K562 (cell line): ENCODE measurements around the gene ING4. TPM values are rescaled to one million over a fixed set of nuclear protein-coding genes. Genes with fewer than 3 reads are reported as not detected.
A peak's percentile ranks its signal among the peaks of the same experiment; 100 is the strongest.

Source experiments
- ASH1L ChIP-seq: fragments of 450-650 bp; IDR thresholded peaks from 2 replicates; pipeline ENCODE4 v1.6.1; 2018; ENCODE audit warnings: borderline replicate concordance, mild to moderate bottlenecking, low read depth; ENCODE audit not compliant: partially characterized antibody
- ATF4 ChIP-seq: fragments of 450-650 bp; formaldehyde crosslinking; IDR thresholded peaks from 2 replicates; pipeline ENCODE4 v1.4.0; 2022; ENCODE audit warnings: mild to moderate bottlenecking, moderate library complexity
- BCOR ChIP-seq: fragments of 450-650 bp; IDR thresholded peaks from 2 replicates; pipeline ENCODE4 v1.6.1; 2016
- CC2D1A ChIP-seq: fragments of 450-650 bp; IDR thresholded peaks from 2 replicates; pipeline ENCODE4 v1.6.1; 2017; ENCODE audit warnings: mild to moderate bottlenecking
- EP300 ChIP-seq: IDR thresholded peaks from 2 replicates; pipeline ENCODE4 v1.6.1; 2012; ENCODE audit warnings: low read length, improper control_type of control experiment
- ESRRA ChIP-seq: fragments of 450-650 bp; IDR thresholded peaks from 2 replicates; pipeline ENCODE4 v1.6.1; 2014; ENCODE audit warnings: low read depth, mild to moderate bottlenecking, moderate library complexity, borderline replicate concordance
- FOS ChIP-seq: IDR thresholded peaks from 3 replicates; pipeline ENCODE4 v1.6.1; 2011; ENCODE audit not compliant: insufficient read length; ENCODE audit errors: extremely low read depth
- FOXM1 ChIP-seq, 2 experiments: fragments of 450-650 bp in 1 of 2; sonication (generic) in 1 of 2; formaldehyde crosslinking in 1 of 2; IDR thresholded peaks; 2 replicates each; pipeline versions ENCODE4 v1.6.1 to v1.9.0; 2017 to 2022; ENCODE audit warnings: low read depth in 2 of 2, mild to moderate bottlenecking in 2 of 2, missing genetic modification reagents in 1 of 2, moderate library complexity in 1 of 2
- HCFC1 ChIP-seq: IDR thresholded peaks from 2 replicates; pipeline ENCODE4 v1.6.1; 2012; ENCODE audit warnings: low read depth, low read length, improper control_type of control experiment
- KDM2B ChIP-seq: fragments of 250-450 bp; sonication (Bioruptor Pico); IDR thresholded peaks from 2 replicates; pipeline ENCODE4 v1.8.0; 2021; ENCODE audit warnings: mild to moderate bottlenecking, moderate library complexity
- MEF2D ChIP-seq: conservative IDR thresholded peaks from 2 replicates; pipeline ENCODE4 v1.6.1; 2016; ENCODE audit warnings: low read depth, missing genetic modification characterization, missing compliant biosample characterization
- MYNN ChIP-seq, 2 experiments: sonication (generic); formaldehyde crosslinking in 1 of 2; IDR thresholded peaks; 2 replicates each; pipeline versions ENCODE4 v1.5.0 to v1.6.1; 2016 to 2020; ENCODE audit warnings: antibody characterized with exemption in 1 of 2, missing genetic modification reagents in 1 of 2
- PHF20 ChIP-seq: fragments of 450-650 bp; IDR thresholded peaks from 2 replicates; pipeline ENCODE4 v1.6.1; 2018; ENCODE audit not compliant: partially characterized antibody
- POLR2H ChIP-seq: IDR thresholded peaks from 2 replicates; pipeline ENCODE4 v1.6.1; 2016; ENCODE audit warnings: missing genetic modification characterization, low read depth, mild to moderate bottlenecking, control low read depth, missing compliant biosample characterization, moderate library complexity
- RAD51 ChIP-seq: fragments of 450-650 bp; IDR thresholded peaks from 2 replicates; pipeline ENCODE4 v1.7.1; 2016; ENCODE audit warnings: low read depth, mild to moderate bottlenecking, borderline replicate concordance
- SIN3B ChIP-seq: fragments of 450-650 bp; IDR thresholded peaks from 2 replicates; pipeline ENCODE4 v1.6.1; 2017; ENCODE audit warnings: low read depth, mild to moderate bottlenecking, moderate library complexity
- TEAD1 ChIP-seq, 2 experiments: fragments of 450-650 bp in 1 of 2; sonication (generic) in 1 of 2; formaldehyde crosslinking; IDR thresholded peaks; 2 replicates each; pipeline versions ENCODE4 v1.4.0 to v1.8.0; 2020 to 2022; ENCODE audit warnings: mild to moderate bottlenecking in 2 of 2, missing genetic modification reagents in 1 of 2
- WHSC1 ChIP-seq: IDR thresholded peaks from one replicate; pipeline ENCODE4 v1.6.1; 2012; ENCODE audit warnings: low read length, control low read depth, inconsistent platforms
- ZC3H8 ChIP-seq: fragments of 450-650 bp; IDR thresholded peaks from 2 replicates; pipeline ENCODE4 v1.6.1; 2017
- ZFX ChIP-seq: sonication (generic); formaldehyde crosslinking; IDR thresholded peaks from 2 replicates; pipeline ENCODE4 v1.8.0; 2022; ENCODE audit warnings: mild to moderate bottlenecking, missing genetic modification reagents, moderate library complexity
- polyA plus RNA-seq, 8 experiments: library from polyadenylated mRNA; depleted of rRNA in 4 of 8; stranded (reverse) in 5 of 8; unstranded in 3 of 8; fragments of >200 nt; fragmentation: Nextera tagmentation in 2 of 8; fragmentation: Illumina TruSeq in 1 of 8; extraction: Ambion mirVana in 2 of 8; extraction: Trizol in 1 of 8; gene quantifications; 2 replicates each; pipeline versions ENCODE4 v1.2.1 to v1.2.3, GENCODE V29; 2011 to 2014; ENCODE audit warnings: inconsistent platforms in 1 of 8, missing spikeins in 1 of 8
- total RNA-seq, 7 experiments: library from RNA; depleted of rRNA in 6 of 7; stranded (reverse); fragments of >200 nt in 6 of 7; fragmentation: Illumina TruSeq in 2 of 7; extraction: Trizol in 2 of 7; gene quantifications; 2 replicates each; pipeline versions ENCODE4 v1.2.1 to v1.2.3, GENCODE V29; 2011 to 2021; ENCODE audit warnings: low replicate concordance in 1 of 7
- TF ChIP-seq, protein P1 (sequence below), 2 experiments: fragments of 450-650 bp; conservative IDR thresholded peaks; 2 replicates each; pipeline ENCODE4 v1.6.1; 2017; ENCODE audit warnings: mild to moderate bottlenecking in 2 of 2, moderate library complexity in 2 of 2
- TF ChIP-seq, protein P2 (sequence below): sonication (generic); formaldehyde crosslinking; IDR thresholded peaks from 2 replicates; pipeline ENCODE4 v1.9.0; 2022; ENCODE audit warnings: mild to moderate bottlenecking, missing genetic modification reagents
- TF ChIP-seq, protein P3 (sequence below): fragments of 250-450 bp; sonication (Bioruptor Pico); IDR thresholded peaks from 2 replicates; pipeline ENCODE4 v1.8.0; 2022; ENCODE audit warnings: moderate library complexity, mild to moderate bottlenecking, inconsistent platforms

The ING4 gene
- total and polyA plus RNA-seq, 9 of the 15 experiments (the other 6 are each of a cell fraction or from before 2014, with no cell fraction given): 6.6 to 30.2 (median 15.7) TPM

GRCh38 chr12:6662906-6663742 lies at the start of gene ING4 (continued):
- TF ChIP-seq ATF4 (CRISPR knock-in tag): peak; percentile 54; the same call in 1 of the 2 replicates
- no peak for TF ChIP-seq RAD51
- TF ChIP-seq CC2D1A: 0 out of 2 replicates have a peak, but pooled peaks have one; percentile 0
- TF ChIP-seq, protein P1, sequence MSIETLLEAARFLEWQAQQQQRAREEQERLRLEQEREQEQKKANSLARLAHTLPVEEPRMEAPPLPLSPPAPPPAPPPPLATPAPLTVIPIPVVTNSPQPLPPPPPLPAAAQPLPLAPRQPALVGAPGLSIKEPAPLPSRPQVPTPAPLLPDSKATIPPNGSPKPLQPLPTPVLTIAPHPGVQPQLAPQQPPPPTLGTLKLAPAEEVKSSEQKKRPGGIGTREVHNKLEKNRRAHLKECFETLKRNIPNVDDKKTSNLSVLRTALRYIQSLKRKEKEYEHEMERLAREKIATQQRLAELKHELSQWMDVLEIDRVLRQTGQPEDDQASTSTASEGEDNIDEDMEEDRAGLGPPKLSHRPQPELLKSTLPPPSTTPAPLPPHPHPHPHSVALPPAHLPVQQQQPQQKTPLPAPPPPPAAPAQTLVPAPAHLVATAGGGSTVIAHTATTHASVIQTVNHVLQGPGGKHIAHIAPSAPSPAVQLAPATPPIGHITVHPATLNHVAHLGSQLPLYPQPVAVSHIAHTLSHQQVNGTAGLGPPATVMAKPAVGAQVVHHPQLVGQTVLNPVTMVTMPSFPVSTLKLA (conservative IDR thresholded peaks at IDR 0.05): peak; percentile 78 to 91
- TF ChIP-seq EP300: peak; percentile 45
- peak; percentile 92 for TF ChIP-seq SIN3B
- TF ChIP-seq, protein P2, sequence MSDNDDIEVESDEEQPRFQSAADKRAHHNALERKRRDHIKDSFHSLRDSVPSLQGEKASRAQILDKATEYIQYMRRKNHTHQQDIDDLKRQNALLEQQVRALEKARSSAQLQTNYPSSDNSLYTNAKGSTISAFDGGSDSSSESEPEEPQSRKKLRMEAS (CRISPR knock-in tag): peak; percentile 34; the same call in 1 of the 2 replicates
- no peak for TF ChIP-seq FOS
- TF ChIP-seq MEF2D (tag): peak; percentile 63; the same call in 1 of the 2 replicates
- TF ChIP-seq ASH1L: peak; percentile 93
- no peak for TF ChIP-seq ZC3H8
- peak in 1 of 2 experiments; percentile 73; a peak in 1 of 4 replicates for TF ChIP-seq TEAD1 (CRISPR knock-in tag; IDR thresholded peaks at IDR 0.05)
- TF ChIP-seq BCOR: 0 out of 2 replicates have a peak, but pooled peaks have one; percentile 11
- TF ChIP-seq, protein P3, sequence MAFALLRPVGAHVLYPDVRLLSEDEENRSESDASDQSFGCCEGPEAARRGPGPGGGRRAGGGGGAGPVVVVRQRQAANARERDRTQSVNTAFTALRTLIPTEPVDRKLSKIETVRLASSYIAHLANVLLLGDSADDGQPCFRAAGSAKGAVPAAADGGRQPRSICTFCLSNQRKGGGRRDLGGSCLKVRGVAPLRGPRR: no peak
- peak; percentile 96 for TF ChIP-seq PHF20
- peak; percentile 50; the same call in 1 of the 2 replicates for TF ChIP-seq ESRRA
- no peak for TF ChIP-seq MYNN (IDR thresholded peaks at IDR 0.05)
- TF ChIP-seq MYNN (CRISPR knock-in tag; IDR thresholded peaks at IDR 0.05): no peak
- 0 out of 2 replicates have a peak, but pooled peaks have one; percentile 9 for TF ChIP-seq FOXM1 (IDR thresholded peaks at IDR 0.05; ENCODE audit: low read depth)
- no peak for TF ChIP-seq FOXM1 (CRISPR knock-in tag; IDR thresholded peaks at IDR 0.05; ENCODE audit: low read depth)
- peak; percentile 95 for TF ChIP-seq HCFC1
- TF ChIP-seq WHSC1: no peak
- TF ChIP-seq ZFX: peak; percentile 60; the same call in 1 of the 2 replicates
- peak; percentile 52; the same call in 1 of the 2 replicates for TF ChIP-seq POLR2H (tag)
- no peak for TF ChIP-seq KDM2B (CRISPR knock-in tag)
